Stimulated activated CD4-positive, alpha-beta T cell treated with anti-CD3 and anti-CD28 coated beads, Interleukin-4, amount 100 ng/mL, for 24 hours (primary cell): ENCODE data around the gene TBC1D20.

Experiments used
- DNase-seq: peaks from one replicate; pipeline ENCODE4 v3.0.0-alpha.2; 2020

The TBC1D20 gene

GRCh38 chr20:418858-419365 is 43.4 kb downstream of the TBC1D20 start:
- DNase-seq: no peak

GRCh38 chr20:417801-418342 is 44.5 kb downstream of the TBC1D20 start:
- DNase-seq: no peak

- DNase-seq: no peak
Measured at GRCh38 chr20:416950-417800, 45.2 kb downstream of the TBC1D20 start.

GRCh38 chr20:415820-416322 is 46.5 kb downstream of the TBC1D20 start:
- no peak for DNase-seq

GRCh38 chr20:414161-414560 is 48.2 kb downstream of the TBC1D20 start:
- no peak for DNase-seq

GRCh38 chr20:412081-412480 is 50.3 kb downstream of the TBC1D20 start:
- DNase-seq: no peak

- DNase-seq: no peak
Measured at GRCh38 chr20:409697-410559, 52.4 kb downstream of the TBC1D20 start.

GRCh38 chr20:408843-409696 is 53.3 kb downstream of the TBC1D20 start:
- peak; percentile 31 for DNase-seq

- DNase-seq: peak; percentile 89
Measured at GRCh38 chr20:407953-408842, 54.1 kb downstream of the TBC1D20 start, which contains the start of gene RBCK1. Gene RBCK1, plus strand, starts transcription at chr20:408299. Its CDS starts 459 bp downstream, at chr20:408758.

GRCh38 chr20:407133-407952 is 55.0 kb downstream of the TBC1D20 start:
- DNase-seq: peak; percentile 70

GRCh38 chr20:406200-407132 is 55.9 kb downstream of the TBC1D20 start:
- DNase-seq: no peak

GRCh38 chr20:404088-404487 is 58.2 kb downstream of the TBC1D20 start:
- no peak for DNase-seq

GRCh38 chr20:403582-403957 is 58.8 kb downstream of the TBC1D20 start:
- DNase-seq: no peak

- no peak for DNase-seq
Measured at GRCh38 chr20:402898-403581, 59.3 kb downstream of the TBC1D20 start.

GRCh38 chr20:402496-402885 is 59.8 kb downstream of the TBC1D20 start:
- no peak for DNase-seq

GRCh38 chr20:401682-402495 is 60.4 kb downstream of the TBC1D20 start:
- DNase-seq: no peak
